ENCODE data around the gene ZNF256.

The ZNF256 gene

GRCh38 chr19:57935731-57936130 lies 11.8 kb downstream of the ZNF256 start:
- H3K4me3 ChIP-seq (ENCODE audit: low read depth, low read length) = no peak overlapping the region
- DNase-seq (ENCODE audit: low read depth, low spot score) = no peak
- POLR2A ChIA-PET = interaction anchor here (0.5 to 0.6 kb wide), 2 partner anchors 67 to 530 kb away, joined by 3 read pairs; no protein-coding TSS in a partner anchor
- CTCF ChIA-PET = interaction anchor here (1.1 kb wide), 2 partner anchors 10 to 20 kb away, joined by 3 to 4 read pairs; partner anchors contain the start of gene ZNF417
- TF ChIP-seq CTCF (IDR thresholded peaks at IDR 0.05; ENCODE audit: insufficient read depth, low read length, missing control alignments) = no peak

- POLR2A ChIA-PET = interaction anchor here (0.6 kb wide), 1 partner anchor 68 kb away, joined by 3 read pairs; no protein-coding TSS in a partner anchor
- peak; percentile 26 for DNase-seq (ENCODE audit: low read depth, low spot score)
- CTCF ChIA-PET = interaction anchor here (1.1 kb wide), 1 partner anchor 19 kb away, joined by 4 read pairs; the partner anchor contains the start of gene ZNF417
- TF ChIP-seq CTCF (IDR thresholded peaks at IDR 0.05; ENCODE audit: insufficient read depth, low read length, missing control alignments) = no peak
- peak within 1 kb of the TSS; percentile 79 for H3K4me3 ChIP-seq (ENCODE audit: low read depth, low read length)
Observed at GRCh38 chr19:57934820-57935665, 12.5 kb downstream of the ZNF256 start, which contains the start of gene ZNF418. Gene ZNF418, minus strand, starts transcription at chr19:57935402. Its CDS starts 1,580 bp downstream, at chr19:57933822.

- DNase-seq (ENCODE audit: low read depth, low spot score) = no peak
- ChIA-PET CTCF (no interaction called here), POLR2A (no interaction called here)
- TF ChIP-seq CTCF (IDR thresholded peaks at IDR 0.05; ENCODE audit: insufficient read depth, low read length, missing control alignments) = no peak
- H3K4me3 ChIP-seq (ENCODE audit: low read depth, low read length) = no peak overlapping the region
Observed at GRCh38 chr19:57927587-57927986, 19.9 kb downstream of the ZNF256 start.

- TF ChIP-seq CTCF (IDR thresholded peaks at IDR 0.05; ENCODE audit: insufficient read depth, low read length, missing control alignments) = peak; percentile 54
- ChIA-PET POLR2A (interaction anchor here (1.6 kb wide), 1 partner anchor 97 kb away, joined by 5 read pairs; no protein-coding TSS in a partner anchor), CTCF (interaction anchor here (0.7 to 1.6 kb wide), 5 partner anchors 9 to 188 kb away, joined by 3 to 6 read pairs (median 4); partner anchors contain the start of gene ZNF418)
- peak within 1 kb of the TSS; percentile 82 for H3K4me3 ChIP-seq (ENCODE audit: low read depth, low read length)
- peak; percentile 74 for DNase-seq (ENCODE audit: low read depth, low spot score)
Observed at GRCh38 chr19:57916168-57916995, 31.1 kb downstream of the ZNF256 start, which contains the start of gene ZNF417. Gene ZNF417, minus strand, starts transcription at chr19:57916592. Its CDS starts 181 bp downstream, at chr19:57916411.

- DNase-seq (ENCODE audit: low read depth, low spot score) = no peak
- CTCF ChIA-PET = interaction anchor here (1.2 to 2.0 kb wide), 3 partner anchors 7 to 28 kb away, joined by 3 to 12 read pairs (median 4); no protein-coding TSS in a partner anchor
- POLR2A ChIA-PET = no interaction called here
- H3K4me3 ChIP-seq (ENCODE audit: low read depth, low read length) = no peak overlapping the region
- no peak for TF ChIP-seq CTCF (IDR thresholded peaks at IDR 0.05; ENCODE audit: insufficient read depth, low read length, missing control alignments)
Observed at GRCh38 chr19:57914531-57914930, 33.0 kb downstream of the ZNF256 start.

All from AG04449 (cell line).